ENCODE results near the gene PIK3CB. TPM values are rescaled to one million over a fixed set of nuclear protein-coding genes. Genes with fewer than 3 reads are reported as not detected.

Gene PIK3CB
- total and polyA plus RNA-seq, 2 of the 8 experiments (the other 6 are each of a cell fraction or from before 2014, with no cell fraction given): 8.3 to 35.2 TPM

GRCh38 chr3:138668107-138668506, 166.6 kb downstream of the PIK3CB start:
- ChIA-PET CTCF (ENCODE audit: partially characterized antibody) (interaction anchor here (0.6 to 4.2 kb wide), 6 partner anchors 14 to 268 kb away, joined by 3 to 24 read pairs (median 4); no protein-coding TSS in a partner anchor), POLR2A (ENCODE audit: partially characterized antibody) (no interaction called here)
- H4K20me1 ChIP-seq (replicated peaks in 1 of 2; ENCODE audit: control insufficient read depth in 1 of 2, insufficient read depth in 2 of 2, low read length in 2 of 2): no peaks in the 10 kb centered on the region
- peaks cover 0 to 15% (median 8%) of the 10 kb centered on the region in 4 experiments; a peak in 5 of 8 replicates for H3K36me3 ChIP-seq (ENCODE audit: control insufficient read depth in 2 of 4, insufficient read depth in 4 of 4, low read length in 3 of 4)
- H3K79me1 ChIP-seq (ENCODE audit: low read depth, low read length): no peaks in the 10 kb centered on the region
- H3K27me3 ChIP-seq (replicated peaks in 1 of 4; ENCODE audit: control insufficient read depth in 3 of 4, extremely low read depth in 1 of 4, insufficient read depth in 3 of 4, low read length in 3 of 4): no peaks in the 10 kb centered on the region
- H2BK15ac ChIP-seq (ENCODE audit: low read length): no peak overlapping the region
- H2BK120ac ChIP-seq (replicated peaks; ENCODE audit: low read depth, low read length): no peak overlapping the region
- H2AFZ ChIP-seq (ENCODE audit: low read length): no peak overlapping the region
- TF ChIP-seq BRCA1 (IDR thresholded peaks at IDR 0.05; ENCODE audit: low read depth, low read length) (no peak), RAD21 (IDR thresholded peaks at IDR 0.05 in 1 of 2, conservative IDR thresholded peaks at IDR 0.05 in 1 of 2; ENCODE audit: low read depth in 2 of 2, low read length in 2 of 2) (no peak), KDM5A (IDR thresholded peaks at IDR 0.05; ENCODE audit: low read length) (no peak), TCF12 (IDR thresholded peaks at IDR 0.05; ENCODE audit: low read depth, low read length) (no peak), ATF3 (IDR thresholded peaks at IDR 0.05; ENCODE audit: insufficient read depth, low read depth, low read length) (no peak), SUZ12 (IDR thresholded peaks at IDR 0.05; ENCODE audit: low read length) (no peak), RXRA (IDR thresholded peaks at IDR 0.05; ENCODE audit: insufficient read depth, low read depth, low read length) (no peak), CBX5 (IDR thresholded peaks at IDR 0.05; ENCODE audit: low read depth, low read length) (no peak), TBP (IDR thresholded peaks at IDR 0.05; ENCODE audit: low read depth, low read length) (no peak)
- WGBS, 2 experiments (ENCODE audit: extremely low coverage in 1 of 2, insufficient coverage in 1 of 2, insufficient read length in 1 of 2, insufficient replicate concordance in 2 of 2, low coverage in 1 of 2, low lambda C conversion rate in 2 of 2, missing lambda C conversion rate in 1 of 2): 84% methylated on average over 1 of the region's 1 CpG; no CpG with 5 or more reads in 1 of the 2 experiments
- no peaks in the 10 kb centered on the region for H3K79me2 ChIP-seq (ENCODE audit: control insufficient read depth in 1 of 2, insufficient read depth in 2 of 2, low read length in 2 of 2)
- no peak overlapping the region for H3K4me3 ChIP-seq (ENCODE audit: extremely low read depth in 1 of 4, insufficient read depth in 2 of 4, low read depth in 3 of 4, low read length in 4 of 4)
- H2BK20ac ChIP-seq (ENCODE audit: low read length): no peak overlapping the region
- H3K56ac ChIP-seq (replicated peaks; ENCODE audit: insufficient read length, low read depth, low read length): no peak overlapping the region
- no peak for FAIRE-seq
- no peak overlapping the region for H2BK5ac ChIP-seq (ENCODE audit: low read depth, low read length)
- no peak overlapping the region for H3K14ac ChIP-seq (ENCODE audit: insufficient read length)
- no peak overlapping the region for H2BK12ac ChIP-seq (ENCODE audit: low read depth, low read length)
- H3K4ac ChIP-seq (replicated peaks; ENCODE audit: insufficient read length, low read depth, low read length): no peak overlapping the region
- no peak overlapping the region for H3K4me2 ChIP-seq (ENCODE audit: insufficient read depth in 1 of 2, low read depth in 2 of 2, low read length in 2 of 2)
- no peaks in the 10 kb centered on the region for H3K4me1 ChIP-seq (replicated peaks in 1 of 4; ENCODE audit: control insufficient read depth in 3 of 4, insufficient read depth in 4 of 4, low read length in 3 of 4)
- H4K8ac ChIP-seq (ENCODE audit: extremely low read depth, insufficient read depth, low read length): no peak overlapping the region
- no peak overlapping the region for H3K9ac ChIP-seq (replicated peaks in 1 of 4; ENCODE audit: extremely low read depth in 1 of 4, low read depth in 3 of 4, low read length in 3 of 4)
- H4K5ac ChIP-seq (ENCODE audit: insufficient read length, low read depth, low read length): no peak overlapping the region
- H3K9me3 ChIP-seq (ENCODE audit: insufficient read depth in 2 of 2, low read depth in 1 of 2, low read length in 1 of 2): no peaks in the 10 kb centered on the region
- H4K91ac ChIP-seq (replicated peaks; ENCODE audit: insufficient read length, low read length): no peak overlapping the region
- no peak overlapping the region for H3K23ac ChIP-seq (ENCODE audit: insufficient read length)
- no peak overlapping the region for H3K18ac ChIP-seq (ENCODE audit: extremely low read depth, low read length)
- no peak overlapping the region for H2AK5ac ChIP-seq (ENCODE audit: low read depth, low read length)
- DNase-seq (ENCODE audit: low read depth in 1 of 2, low spot score in 2 of 2): no peak
- H3K23me2 ChIP-seq (ENCODE audit: low read depth, low read length): no peaks in the 10 kb centered on the region
- H3K27ac ChIP-seq (ENCODE audit: low read depth, low read length): no peak overlapping the region
